ENCODE measurements around the gene GLI3. TPM values are rescaled to one million over a fixed set of nuclear protein-coding genes. Genes with fewer than 3 reads are reported as not detected.

Gene GLI3
- total and polyA plus RNA-seq, 10 of the 15 experiments (the other 5 are each of a cell fraction or from before 2014, with no cell fraction given), result 0.01 TPM; not detected in 8

DNA sequence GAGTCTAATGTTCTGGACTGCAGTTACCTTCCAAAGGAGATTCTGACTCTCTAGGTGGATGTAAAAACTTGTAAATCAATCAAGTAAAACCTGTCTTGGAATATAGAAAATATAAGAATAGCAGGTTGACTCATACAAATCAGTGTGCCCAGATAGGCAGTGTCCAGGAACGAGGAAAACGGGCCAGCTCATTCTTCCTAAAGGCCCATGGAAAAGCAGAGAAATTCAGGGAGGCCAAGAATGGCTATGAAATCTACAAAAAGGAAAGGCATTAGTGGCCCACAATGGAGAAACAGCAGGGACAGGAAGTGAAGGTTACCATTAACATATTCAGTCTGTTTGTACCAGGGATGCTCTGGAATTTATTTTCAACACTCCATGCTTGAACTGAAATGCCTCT lies 14.9 kb downstream of the GLI3 start:
- CTCF ChIA-PET, result interaction anchor here (0.6 kb wide), 1 partner anchor 242 kb away, joined by 3 read pairs; no protein-coding TSS in a partner anchor
- FAIRE-seq (no peak), ATAC-seq (no peak), DNase-seq (ENCODE audit: low read depth, low spot score) (no peak)
- POLR2A ChIA-PET, result no interaction called here
- SMC1A ChIA-PET (ENCODE audit: uncharacterized antibody, unreplicated experiment), result interaction anchor here (0.6 kb wide), 1 partner anchor 478 kb away, joined by 3 read pairs; no protein-coding TSS in a partner anchor
- Histone ChIP-seq H3K27me3 (replicated peaks in 1 of 2; ENCODE audit: control insufficient read depth in 2 of 2, insufficient read depth in 2 of 2, low read length in 1 of 2) (no peaks in the 10 kb centered on the region), H3K9ac (ENCODE audit: control insufficient read depth, insufficient read depth, low read length) (no peak overlapping the region), H3K27ac (ENCODE audit: control insufficient read depth, insufficient read depth) (no peak overlapping the region), H2AFZ (ENCODE audit: control insufficient read depth, low read depth, low read length) (no peak overlapping the region), H3K4me1 (ENCODE audit: control insufficient read depth, insufficient read depth, low read length) (no peaks in the 10 kb centered on the region), H3K4me3 (no peak overlapping the region), H4K20me1 (ENCODE audit: control insufficient read depth, insufficient read depth) (no peaks in the 10 kb centered on the region), H3K79me2 (ENCODE audit: control insufficient read depth, insufficient read depth, low read length) (no peaks in the 10 kb centered on the region), H3K9me3 (replicated peaks; ENCODE audit: control insufficient read depth, insufficient read depth, low read length) (no peaks in the 10 kb centered on the region), H3K4me2 (ENCODE audit: control insufficient read depth, insufficient read depth) (no peak overlapping the region), H3K36me3 (ENCODE audit: control insufficient read depth in 2 of 2, insufficient read depth in 2 of 2, low read length in 1 of 2) (no peaks in the 10 kb centered on the region)
- TF ChIP-seq ZNF217 (IDR thresholded peaks at IDR 0.05) (no peak), CHD2 (IDR thresholded peaks at IDR 0.05; ENCODE audit: borderline replicate concordance, low read depth, low read length) (no peak), TCF12 (IDR thresholded peaks at IDR 0.05; ENCODE audit: low read depth, low read length) (no peak), GABPA (IDR thresholded peaks at IDR 0.05; ENCODE audit: low read depth) (no peak), MXI1 (IDR thresholded peaks at IDR 0.05; ENCODE audit: low read depth, low read length) (no peak), RUNX3 (IDR thresholded peaks at IDR 0.05; ENCODE audit: low read length) (no peak), ZZZ3 (IDR thresholded peaks at IDR 0.05; ENCODE audit: control insufficient read depth, insufficient read length, low read depth) (no peak)
- TF ChIP-seq, protein P1, sequence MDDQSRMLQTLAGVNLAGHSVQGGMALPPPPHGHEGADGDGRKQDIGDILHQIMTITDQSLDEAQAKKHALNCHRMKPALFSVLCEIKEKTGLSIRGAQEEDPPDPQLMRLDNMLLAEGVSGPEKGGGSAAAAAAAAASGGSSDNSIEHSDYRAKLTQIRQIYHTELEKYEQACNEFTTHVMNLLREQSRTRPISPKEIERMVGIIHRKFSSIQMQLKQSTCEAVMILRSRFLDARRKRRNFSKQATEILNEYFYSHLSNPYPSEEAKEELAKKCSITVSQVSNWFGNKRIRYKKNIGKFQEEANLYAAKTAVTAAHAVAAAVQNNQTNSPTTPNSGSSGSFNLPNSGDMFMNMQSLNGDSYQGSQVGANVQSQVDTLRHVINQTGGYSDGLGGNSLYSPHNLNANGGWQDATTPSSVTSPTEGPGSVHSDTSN (IDR thresholded peaks at IDR 0.05; ENCODE audit: insufficient replicate concordance, low read depth, low read length), result no peak
- TF ChIP-seq, protein P2, sequence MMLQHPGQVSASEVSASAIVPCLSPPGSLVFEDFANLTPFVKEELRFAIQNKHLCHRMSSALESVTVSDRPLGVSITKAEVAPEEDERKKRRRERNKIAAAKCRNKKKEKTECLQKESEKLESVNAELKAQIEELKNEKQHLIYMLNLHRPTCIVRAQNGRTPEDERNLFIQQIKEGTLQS (IDR thresholded peaks at IDR 0.05; ENCODE audit: borderline replicate concordance, extremely low read depth, low read depth, low read length), result no peak
- TF ChIP-seq, protein P3, sequence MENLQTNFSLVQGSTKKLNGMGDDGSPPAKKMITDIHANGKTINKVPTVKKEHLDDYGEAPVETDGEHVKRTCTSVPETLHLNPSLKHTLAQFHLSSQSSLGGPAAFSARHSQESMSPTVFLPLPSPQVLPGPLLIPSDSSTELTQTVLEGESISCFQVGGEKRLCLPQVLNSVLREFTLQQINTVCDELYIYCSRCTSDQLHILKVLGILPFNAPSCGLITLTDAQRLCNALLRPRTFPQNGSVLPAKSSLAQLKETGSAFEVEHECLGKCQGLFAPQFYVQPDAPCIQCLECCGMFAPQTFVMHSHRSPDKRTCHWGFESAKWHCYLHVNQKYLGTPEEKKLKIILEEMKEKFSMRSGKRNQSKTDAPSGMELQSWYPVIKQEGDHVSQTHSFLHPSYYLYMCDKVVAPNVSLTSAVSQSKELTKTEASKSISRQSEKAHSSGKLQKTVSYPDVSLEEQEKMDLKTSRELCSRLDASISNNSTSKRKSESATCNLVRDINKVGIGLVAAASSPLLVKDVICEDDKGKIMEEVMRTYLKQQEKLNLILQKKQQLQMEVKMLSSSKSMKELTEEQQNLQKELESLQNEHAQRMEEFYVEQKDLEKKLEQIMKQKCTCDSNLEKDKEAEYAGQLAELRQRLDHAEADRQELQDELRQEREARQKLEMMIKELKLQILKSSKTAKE (IDR thresholded peaks at IDR 0.05; ENCODE audit: low read depth, poor library complexity, severe bottlenecking), result no peak
- RAD21 ChIA-PET (ENCODE audit: unreplicated experiment), result no interaction called here
- intact Hi-C loops (cut with micrococcal nuclease; ENCODE audit: unreplicated experiment) (no loop called here), in situ Hi-C loops (cut with MboI) (no loop called here)
- 0% methylated on average over 2 of the region's 2 CpGs for WGBS (ENCODE audit: insufficient coverage, insufficient replicate concordance, low lambda C conversion rate, missing lambda C conversion rate)
- BruUV-seq (replicated peaks), result no TSS peak

Measured in GM12878 (cell line).